A549 (cell line): Measurements from ENCODE around the gene IREB2. TPM values are rescaled to one million over a fixed set of nuclear protein-coding genes. Genes with fewer than 3 reads are reported as not detected.

Source experiments
- ATAC-seq, 2 experiments: fragments of 200-7000 bp in 1 of 2; fragments of >200 bp in 1 of 2; cut with Nextera tagmentation in 1 of 2; cut with Tn5 transposase in 1 of 2; 3 replicates each; pipeline versions ENCODE4 v1.8.0 to v1.9.1; 2018 to 2020; ENCODE audit warnings: mild to moderate bottlenecking in 1 of 2, moderate library complexity in 1 of 2
- CTCF ChIA-PET: fragments of 300-600 bp; sonication (Branson Sonifier 250); formaldehyde crosslinking; extraction: SDS; loops from one replicate; lab custom pipeline; 2021; ENCODE audit warnings: antibody characterized with exemption, inconsistent platforms; lab: Yijun Ruan, JAX
- POLR2A ChIA-PET: fragments of 350-600 bp; formaldehyde crosslinking; extraction: SDS; loops from one replicate; lab custom pipeline; 2021; ENCODE audit warnings: antibody characterized with exemption, inconsistent platforms; lab: Yijun Ruan, JAX
- DNase-seq, 2 experiments: peaks; one replicate each; pipeline versions ENCODE4 v3.0.0 to v3.0.0-alpha.2; 2011 to 2016; ENCODE audit warnings: low read depth in 1 of 2, low spot score in 1 of 2
- FAIRE-seq: peaks from 2 replicates; lab custom pipeline; 2011; peaks lifted over from hg19 to GRCh38; lab: Jason Lieb, UNC
- H3K27ac ChIP-seq, 2 experiments: fragments of >200 bp; sonication (Bioruptor Twin); formaldehyde crosslinking; 3 replicates each; pipeline ENCODE4 v1.5.1; 2016 to 2017
- H3K4me1 ChIP-seq: fragments of >200 bp; sonication (Bioruptor Twin); formaldehyde crosslinking; 3 replicates; pipeline ENCODE4 v1.6.1; 2016
- H3K4me2 ChIP-seq: fragments of >200 bp; sonication (Bioruptor Twin); formaldehyde crosslinking; 3 replicates; pipeline ENCODE4 v1.6.1; 2016
- H3K4me3 ChIP-seq: fragments of >200 bp; sonication (Bioruptor Twin); formaldehyde crosslinking; 3 replicates; pipeline ENCODE4 v1.5.1; 2016
- H3K9me3 ChIP-seq: fragments of >200 bp; sonication (Bioruptor Twin); formaldehyde crosslinking; 3 replicates; pipeline ENCODE4 v1.6.1; 2016
- ATOH8 ChIP-seq: fragments of 250-450 bp; sonication (Bioruptor Pico); IDR thresholded peaks from 2 replicates; pipeline ENCODE4 v1.5.0; 2020; ENCODE audit warnings: low read depth, mild to moderate bottlenecking, moderate library complexity
- BCL3 ChIP-seq: fragments of >200 bp; sonication (Bioruptor Twin); formaldehyde crosslinking; IDR thresholded peaks from 3 replicates; pipeline ENCODE4 v1.6.1; 2016
- CTCF ChIP-seq: fragments of >200 bp; sonication (Bioruptor Twin); formaldehyde crosslinking; IDR thresholded peaks from 3 replicates; pipeline ENCODE4 v1.5.1; 2016
- E2F6 ChIP-seq: IDR thresholded peaks from 2 replicates; pipeline ENCODE4 v1.6.1; 2012; ENCODE audit warnings: low read depth, borderline replicate concordance
- FOSB ChIP-seq: fragments of 250-450 bp; sonication (Bioruptor Pico); IDR thresholded peaks from 2 replicates; pipeline ENCODE4 v1.5.0; 2020; ENCODE audit warnings: mild to moderate bottlenecking, moderate library complexity
- FOSL2 ChIP-seq, 2 experiments: fragments of 450-650 bp in 1 of 2; fragments of >200 bp in 1 of 2; sonication (Bioruptor Twin) in 1 of 2; formaldehyde crosslinking; IDR thresholded peaks; 2 replicates each; pipeline versions ENCODE4 v1.5.0 to v1.6.1; 2016 to 2020; ENCODE audit warnings: mild to moderate bottlenecking in 1 of 2, moderate library complexity in 1 of 2
- HDAC2 ChIP-seq: fragments of 200-600 bp; sonication (generic); IDR thresholded peaks from 2 replicates; pipeline ENCODE4 v1.6.1; 2016
- HEYL ChIP-seq: fragments of 250-450 bp; sonication (Bioruptor Pico); IDR thresholded peaks from 2 replicates; pipeline ENCODE4 v1.8.0; 2021; ENCODE audit warnings: mild to moderate bottlenecking, moderate library complexity
- JUNB ChIP-seq: fragments of >200 bp; sonication (Bioruptor Twin); formaldehyde crosslinking; IDR thresholded peaks from 2 replicates; pipeline ENCODE4 v1.6.1; 2016
- KDM5A ChIP-seq: fragments of 200-600 bp; sonication (generic); IDR thresholded peaks from 2 replicates; pipeline ENCODE4 v1.6.1; 2016; ENCODE audit warnings: antibody characterized with exemption, mild to moderate bottlenecking
- MAFK ChIP-seq: fragments of 450-650 bp; IDR thresholded peaks from 2 replicates; pipeline ENCODE4 v1.6.1; 2014; ENCODE audit not compliant: partially characterized antibody
- MAZ ChIP-seq: fragments of 150-350 bp; IDR thresholded peaks from 2 replicates; pipeline ENCODE4 v1.6.1; 2014; ENCODE audit warnings: antibody characterized with exemption, low read depth, low read length, borderline replicate concordance
- NR3C1 ChIP-seq: fragments of >200 bp; sonication (Bioruptor Twin); formaldehyde crosslinking; IDR thresholded peaks from 3 replicates; pipeline ENCODE4 v1.6.1; 2017
- PBX3 ChIP-seq: IDR thresholded peaks from 2 replicates; pipeline ENCODE4 v1.6.1; 2012
- POLR2AphosphoS2 ChIP-seq: conservative IDR thresholded peaks from 2 replicates; pipeline ENCODE4 v1.6.1; 2012; ENCODE audit warnings: low read length, improper control_type of control experiment, inconsistent platforms
- RAD21 ChIP-seq, 2 experiments: fragments of >200 bp in 1 of 2; sonication (Bioruptor Twin) in 1 of 2; formaldehyde crosslinking in 1 of 2; IDR thresholded peaks in 1 of 2; conservative IDR thresholded peaks in 1 of 2; 2 replicates in 1 of 2; 3 replicates in 1 of 2; pipeline ENCODE4 v1.6.1; 2012 to 2018; ENCODE audit warnings: inconsistent platforms in 1 of 2
- RFX5 ChIP-seq: fragments of 450-650 bp; IDR thresholded peaks from 2 replicates; pipeline ENCODE4 v1.7.1; 2014; ENCODE audit warnings: antibody characterized with exemption, mild to moderate bottlenecking, moderate library complexity
- SMC3 ChIP-seq: fragments of >200 bp; sonication (Bioruptor Twin); formaldehyde crosslinking; IDR thresholded peaks from 3 replicates; pipeline ENCODE4 v1.6.1; 2018; ENCODE audit warnings: inconsistent platforms
- ZC3H11A ChIP-seq: fragments of 450-650 bp; IDR thresholded peaks from 2 replicates; pipeline ENCODE4 v1.6.1; 2014; ENCODE audit warnings: antibody characterized with exemption, mild to moderate bottlenecking
- WGBS: methylation state at CpG from one replicate; pipeline ENCODE4 v1.1.6; 2017; ENCODE audit errors: missing lambda C conversion rate; 5-methylcytosine and 5-hydroxymethylcytosine counted together
- polyA plus RNA-seq, 4 experiments: library from polyadenylated mRNA; depleted of rRNA in 3 of 4; stranded (reverse); fragments of >200 nt; fragmentation: RNase III in 1 of 4; extraction: RNeasy Plus Mini Kit Qiagen cat#74134 plus additional on column Dnase treatment in 1 of 4; gene quantifications; 2 replicates in 3 of 4; 3 replicates in 1 of 4; pipeline ENCODE4 v1.2.3, GENCODE V29; 2011 to 2017

Gene IREB2
- polyA plus RNA-seq, 2 of the 4 experiments (the other 2 are of a cell fraction): 37.3 to 78.1 TPM

- CTCF ChIA-PET: interaction anchor here (0.6 to 19.5 kb wide), 23 partner anchors 9 to 449 kb away, joined by 3 to 571 read pairs (median 4); partner anchors contain the start of genes CRABP1 and IREB2
- ATAC-seq (peak; percentile 78 to 88; a peak in 5 of 6 replicates), DNase-seq (peak; percentile 47 to 54)
- H3K4me3 ChIP-seq: no peak overlapping the region
- TF ChIP-seq RAD21 (conservative IDR thresholded peaks at IDR 0.05 in 1 of 2, IDR thresholded peaks at IDR 0.05 in 1 of 2) (peak; percentile 57 to 62), FOSL2 (IDR thresholded peaks at IDR 0.05) (no peak), FOSL2 (CRISPR knock-in tag; IDR thresholded peaks at IDR 0.05) (no peak), SMC3 (peak; percentile 76), CTCF (peak; percentile 59), E2F6 (no peak)
- TF ChIP-seq, all 56 proteins: peak for 3
- POLR2A ChIA-PET: interaction anchor here (1.0 kb wide), 1 partner anchor 116 kb away, joined by 9 read pairs; the partner anchor contains the start of gene SKIC8
- Histone ChIP-seq H3K27ac (no peak overlapping the region), H3K9me3 (no peaks in the 10 kb centered on the region), H3K4me1 (no peaks in the 10 kb centered on the region), H3K4me2 (no peak overlapping the region)
- WGBS: 49% methylated on average over 4 of the region's 4 CpGs
- peak; percentile 63 for FAIRE-seq
Measured at GRCh38 chr15:78415284-78415683, 22.7 kb upstream of the IREB2 start.

- no peaks in the 10 kb centered on the region for H3K4me1 ChIP-seq
- POLR2A ChIA-PET: interaction anchor here (1.1 kb wide), 2 partner anchors 20 to 118 kb away, joined by 3 to 5 read pairs; partner anchors contain the start of genes IREB2 and SKIC8
- TF ChIP-seq ZC3H11A (peak; percentile 24; the same call in 1 of the 2 replicates), HEYL (CRISPR knock-in tag) (no peak)
- ATAC-seq (no peak), DNase-seq (no peak), FAIRE-seq (no peak)
- WGBS: 60% methylated on average over 8 of the region's 8 CpGs
- CTCF ChIA-PET: interaction anchor here (0.5 to 19.5 kb wide), 13 partner anchors 9 to 309 kb away, joined by 3 to 571 read pairs (median 3); partner anchors contain the start of genes IREB2 and SKIC8
- H3K27ac ChIP-seq: no peak overlapping the region
- H3K9me3 ChIP-seq: no peaks in the 10 kb centered on the region
- H3K4me2 ChIP-seq: no peak overlapping the region
- no peak overlapping the region for H3K4me3 ChIP-seq
Measured at GRCh38 chr15:78417754-78418630, 20.0 kb upstream of the IREB2 start.

- Histone ChIP-seq H3K27ac (no peak overlapping the region), H3K4me1 (no peaks in the 10 kb centered on the region), H3K4me3 (no peak overlapping the region), H3K4me2 (no peak overlapping the region), H3K9me3 (no peaks in the 10 kb centered on the region)
- DNase-seq (no peak), FAIRE-seq (no peak), ATAC-seq (no peak)
- ChIA-PET POLR2A (interaction anchor here (1.1 kb wide), 2 partner anchors 19 to 119 kb away, joined by 3 to 5 read pairs; partner anchors contain the start of genes IREB2 and SKIC8), CTCF (interaction anchor here (0.8 to 19.5 kb wide), 10 partner anchors 9 to 310 kb away, joined by 3 to 571 read pairs (median 4); partner anchors contain the start of genes IREB2 and SKIC8)
- no peak for TF ChIP-seq NR3C1
- TF ChIP-seq POLR2AphosphoS2: no peak
- TF ChIP-seq JUNB: no peak
- no peak for TF ChIP-seq KDM5A
- no peak for TF ChIP-seq BCL3
- TF ChIP-seq RFX5: no peak
- TF ChIP-seq CTCF: no peak
- no peak for TF ChIP-seq MAZ
- TF ChIP-seq HDAC2: no peak
- TF ChIP-seq FOSB (CRISPR knock-in tag): no peak
- no peak for TF ChIP-seq MAFK
- no peak for TF ChIP-seq PBX3
- TF ChIP-seq ATOH8 (CRISPR knock-in tag): no peak
- no peak for TF ChIP-seq HEYL (CRISPR knock-in tag)
- 70% methylated on average over 9 of the region's 9 CpGs for WGBS
Measured at GRCh38 chr15:78418686-78419085, 19.3 kb upstream of the IREB2 start.
